K562 (cell line): ENCODE data around the gene CYP11A1. TPM values are rescaled to one million over a fixed set of nuclear protein-coding genes. Genes with fewer than 3 reads are reported as not detected.
"Not testable (repeated sequence)": the region's sequence is repeated elsewhere in the genome, so short reads cannot be mapped to it uniquely, and the experiment has no call there.

Experiments
- ATAC-seq: fragments of 200-7000 bp; cut with Tn5 transposase; 3 replicates; pipeline ENCODE4 v1.9.1; 2020; ENCODE audit warnings: moderate library complexity
- BruUV-seq: library from RNA; stranded (reverse); fragments of 400-500 nt; replicated peaks from 2 replicates; lab custom pipeline; 2021; lab: Mats Ljungman, UMichigan
- CTCF ChIA-PET: fragments of 300-600 bp; formaldehyde crosslinking; extraction: SDS; loops from one replicate; lab custom pipeline; 2021; ENCODE audit warnings: low intra/inter-chr PET ratio; lab: Yijun Ruan, JAX
- POLR2A ChIA-PET: fragments of 300-600, 350-650 bp; sonication (Branson Sonifier 250); formaldehyde crosslinking; extraction: SDS; loops from one replicate; lab custom pipeline; 2021; ENCODE audit warnings: antibody characterized with exemption, inconsistent platforms; lab: Yijun Ruan, JAX
- DNase-seq, 4 experiments: peaks; one replicate each; pipeline versions ENCODE4 v3.0.0 to v3.0.0-alpha.2; 2011 to 2018; ENCODE audit warnings: low spot score in 3 of 4, mixed read lengths in 3 of 4; ENCODE audit errors: extremely low read depth in 1 of 4
- FAIRE-seq: peaks from 2 replicates; lab custom pipeline; 2011; peaks lifted over from hg19 to GRCh38; lab: Jason Lieb, UNC
- H2AFZ ChIP-seq: 2 replicates; pipeline ENCODE4 v1.6.0; 2011; ENCODE audit warnings: low read depth, low read length, control low read depth, inconsistent platforms
- H3K27ac ChIP-seq: fragments of 200-600 bp; 3 replicates; pipeline ENCODE4 v1.8.0; 2011; ENCODE audit warnings: low read depth, mild to moderate bottlenecking, control low read depth, inconsistent platforms, low read length, moderate library complexity, mixed read lengths; ENCODE audit errors: extremely low read depth
- H3K27me3 ChIP-seq, 2 experiments: fragments of 300-600 bp in 1 of 2; 2 replicates in 1 of 2; 3 replicates in 1 of 2; pipeline versions ENCODE4 v1.6.0 to v1.8.0; 2011; ENCODE audit warnings: inconsistent platforms in 2 of 2, low read length in 2 of 2, mild to moderate bottlenecking in 1 of 2, mixed read lengths in 1 of 2, moderate library complexity in 1 of 2; ENCODE audit not compliant: control insufficient read depth in 2 of 2, insufficient read depth in 2 of 2
- H3K36me3 ChIP-seq: fragments of 300-600 bp; 3 replicates; pipeline ENCODE4 v1.8.0; 2011; ENCODE audit warnings: mild to moderate bottlenecking, low read length, inconsistent platforms; ENCODE audit not compliant: control insufficient read depth, insufficient read depth
- H3K4me1 ChIP-seq, 2 experiments: fragments of 200-600 bp in 1 of 2; replicated peaks in 1 of 2; 2 replicates in 1 of 2; 3 replicates in 1 of 2; pipeline versions ENCODE4 v1.5.1 to v1.8.0; 2011; ENCODE audit warnings: inconsistent platforms in 2 of 2, low read length in 2 of 2, mild to moderate bottlenecking in 1 of 2, mixed read lengths in 1 of 2, moderate library complexity in 1 of 2; ENCODE audit not compliant: control insufficient read depth in 2 of 2, insufficient read depth in 2 of 2
- H3K4me2 ChIP-seq: 2 replicates; pipeline ENCODE4 v1.6.1; 2011; ENCODE audit warnings: low read length, control low read depth, inconsistent platforms, mixed read lengths; ENCODE audit not compliant: insufficient read depth
- H3K4me3 ChIP-seq: fragments of 200-600 bp; sonication (generic), shearing (Covaris generic); 2 replicates; pipeline ENCODE4 v1.5.1; 2016; ENCODE audit warnings: control low read depth, inconsistent platforms
- H3K79me2 ChIP-seq: fragments of 200-600 bp; 3 replicates; pipeline ENCODE4 v1.8.0; 2011; ENCODE audit warnings: low read length, inconsistent platforms; ENCODE audit not compliant: control insufficient read depth, insufficient read depth
- H3K9ac ChIP-seq, 2 experiments: 2 replicates each; pipeline versions ENCODE4 v1.6.0 to v1.6.1; 2011; ENCODE audit warnings: low read depth in 2 of 2, low read length in 2 of 2, control low read depth in 1 of 2, inconsistent platforms in 1 of 2, mild to moderate bottlenecking in 1 of 2, mixed read lengths in 1 of 2; ENCODE audit not compliant: insufficient read depth in 1 of 2
- H3K9me1 ChIP-seq: one replicate; pipeline ENCODE4 v1.6.0; 2011; ENCODE audit warnings: inconsistent platforms, mild to moderate bottlenecking, low read length, moderate library complexity; ENCODE audit not compliant: control insufficient read depth, insufficient read depth
- H3K9me3 ChIP-seq: replicated peaks from 2 replicates; pipeline ENCODE4 v1.5.1; 2011; ENCODE audit warnings: low read depth, low read length, inconsistent platforms; ENCODE audit not compliant: control insufficient read depth, insufficient read depth
- H4K20me1 ChIP-seq: replicated peaks from 2 replicates; pipeline ENCODE4 v1.6.1; 2011; ENCODE audit warnings: low read length, inconsistent platforms, mixed read lengths; ENCODE audit not compliant: control insufficient read depth, insufficient read depth
- BACH1 ChIP-seq: fragments of 200-800 bp; sonication (Bioruptor generic); IDR thresholded peaks from 2 replicates; pipeline ENCODE4 v1.6.1; 2016; ENCODE audit warnings: missing genetic modification characterization, missing compliant biosample characterization
- CREB3 ChIP-seq: fragments of 450-650 bp; conservative IDR thresholded peaks from 2 replicates; pipeline ENCODE4 v1.6.1; 2016; ENCODE audit warnings: missing genetic modification characterization, low read depth, mild to moderate bottlenecking, missing compliant biosample characterization, moderate library complexity
- HDGF ChIP-seq: fragments of 450-650 bp; IDR thresholded peaks from 2 replicates; pipeline ENCODE4 v1.6.1; 2016
- HOMEZ ChIP-seq: fragments of 250-450 bp; sonication (Bioruptor Pico); IDR thresholded peaks from 2 replicates; pipeline ENCODE4 v1.4.0; 2020; ENCODE audit warnings: mild to moderate bottlenecking, moderate library complexity
- LARP7 ChIP-seq: fragments of 450-650 bp; IDR thresholded peaks from 2 replicates; pipeline ENCODE4 v1.6.1; 2016
- MEF2D ChIP-seq: conservative IDR thresholded peaks from 2 replicates; pipeline ENCODE4 v1.6.1; 2016; ENCODE audit warnings: low read depth, missing genetic modification characterization, missing compliant biosample characterization
- MYC ChIP-seq, 2 experiments: fragments of 250-450 bp in 1 of 2; sonication (Bioruptor Pico) in 1 of 2; IDR thresholded peaks; 2 replicates each; pipeline versions ENCODE4 v1.5.1 to v1.6.1; 2012 to 2021; ENCODE audit warnings: low read depth in 2 of 2, borderline replicate concordance in 1 of 2, improper control_type of control experiment in 1 of 2, low read length in 1 of 2, mild to moderate bottlenecking in 1 of 2, moderate library complexity in 1 of 2
- NFRKB ChIP-seq: fragments of 450-650 bp; IDR thresholded peaks from 2 replicates; pipeline ENCODE4 v1.6.1; 2016; ENCODE audit warnings: low read depth
- NR2C2 ChIP-seq, 2 experiments: fragments of 200-800 bp in 1 of 2; sonication (Bioruptor generic) in 1 of 2; sonication (generic) in 1 of 2; formaldehyde crosslinking in 1 of 2; IDR thresholded peaks; 2 replicates each; pipeline versions ENCODE4 v1.6.1 to v1.8.0; 2016 to 2022; ENCODE audit warnings: mild to moderate bottlenecking in 1 of 2, missing compliant biosample characterization in 1 of 2, missing genetic modification characterization in 1 of 2, missing genetic modification reagents in 1 of 2
- PTRF ChIP-seq: fragments of 450-650 bp; IDR thresholded peaks from 2 replicates; pipeline ENCODE4 v1.6.1; 2016; ENCODE audit warnings: mild to moderate bottlenecking, missing genetic modification characterization, missing compliant biosample characterization
- SMARCA5 ChIP-seq: fragments of 450-650 bp; IDR thresholded peaks from 2 replicates; pipeline ENCODE4 v1.6.1; 2016
- SP1 ChIP-seq: sonication (generic); formaldehyde crosslinking; IDR thresholded peaks from 2 replicates; pipeline ENCODE4 v1.8.1; 2022; ENCODE audit warnings: mild to moderate bottlenecking, missing genetic modification reagents
- TAF7 ChIP-seq: fragments of 450-650 bp; IDR thresholded peaks from 2 replicates; pipeline ENCODE4 v1.6.1; 2016; ENCODE audit warnings: missing genetic modification characterization, missing compliant biosample characterization
- ZNF165 ChIP-seq: fragments of 250-450 bp; sonication (Bioruptor Pico); IDR thresholded peaks from 2 replicates; pipeline ENCODE4 v1.4.0; 2020; ENCODE audit warnings: borderline replicate concordance
- ZNF583 ChIP-seq: fragments of 250-450 bp; sonication (Bioruptor Pico); IDR thresholded peaks from 2 replicates; pipeline ENCODE4 v1.4.0; 2020
- ZNF584 ChIP-seq: fragments of 200-800 bp; sonication (Bioruptor generic); IDR thresholded peaks from 2 replicates; pipeline ENCODE4 v1.6.1; 2016; ENCODE audit warnings: low read depth, mild to moderate bottlenecking, missing genetic modification characterization, missing compliant biosample characterization
- WGBS: fragments of 100-300 bp; shearing (Covaris generic); methylation state at CpG from one replicate; pipeline ENCODE4 v1.1.6; 2016; ENCODE audit warnings: low coverage, mixed read lengths; ENCODE audit not compliant: insufficient coverage; ENCODE audit errors: missing lambda C conversion rate; 5-methylcytosine and 5-hydroxymethylcytosine counted together
- in situ Hi-C: fragments of 300-500 bp; cut with MboI; formaldehyde crosslinking; loops from 4 replicates; pipeline ENCODE4 v1.15.0; 2018; ENCODE audit warnings: inconsistent platforms, mixed read lengths
- intact Hi-C: fragments of 100-400 bp; cut with micrococcal nuclease; formaldehyde crosslinking; loops from 2 replicates; pipeline ENCODE4 v1.14.2; 2022
- polyA plus RNA-seq, 8 experiments: library from polyadenylated mRNA; depleted of rRNA in 4 of 8; stranded (reverse) in 5 of 8; unstranded in 3 of 8; fragments of >200 nt; fragmentation: Nextera tagmentation in 2 of 8; fragmentation: Illumina TruSeq in 1 of 8; extraction: Ambion mirVana in 2 of 8; extraction: Trizol in 1 of 8; gene quantifications; 2 replicates each; pipeline versions ENCODE4 v1.2.1 to v1.2.3, GENCODE V29; 2011 to 2014; ENCODE audit warnings: inconsistent platforms in 1 of 8, missing spikeins in 1 of 8
- total RNA-seq, 7 experiments: library from RNA; depleted of rRNA in 6 of 7; stranded (reverse); fragments of >200 nt in 6 of 7; fragmentation: Illumina TruSeq in 2 of 7; extraction: Trizol in 2 of 7; gene quantifications; 2 replicates each; pipeline versions ENCODE4 v1.2.1 to v1.2.3, GENCODE V29; 2011 to 2021; ENCODE audit warnings: low replicate concordance in 1 of 7
- TF ChIP-seq, protein P1 (sequence below), 3 experiments: fragments of 200-800 bp in 1 of 3; sonication (Bioruptor generic) in 1 of 3; sonication (generic) in 1 of 3; formaldehyde crosslinking in 1 of 3; IDR thresholded peaks; 2 replicates each; pipeline versions ENCODE4 v1.6.1 to v1.8.0; 2016 to 2022; ENCODE audit warnings: mild to moderate bottlenecking in 2 of 3, missing compliant biosample characterization in 2 of 3, missing genetic modification characterization in 2 of 3, missing genetic modification reagents in 1 of 3

CYP11A1 gene
- total and polyA plus RNA-seq, 9 of the 15 experiments (the other 6 are each of a cell fraction or from before 2014, with no cell fraction given), result 0.06 to 0.24 (median 0.10) TPM; not detected in 4

DNA sequence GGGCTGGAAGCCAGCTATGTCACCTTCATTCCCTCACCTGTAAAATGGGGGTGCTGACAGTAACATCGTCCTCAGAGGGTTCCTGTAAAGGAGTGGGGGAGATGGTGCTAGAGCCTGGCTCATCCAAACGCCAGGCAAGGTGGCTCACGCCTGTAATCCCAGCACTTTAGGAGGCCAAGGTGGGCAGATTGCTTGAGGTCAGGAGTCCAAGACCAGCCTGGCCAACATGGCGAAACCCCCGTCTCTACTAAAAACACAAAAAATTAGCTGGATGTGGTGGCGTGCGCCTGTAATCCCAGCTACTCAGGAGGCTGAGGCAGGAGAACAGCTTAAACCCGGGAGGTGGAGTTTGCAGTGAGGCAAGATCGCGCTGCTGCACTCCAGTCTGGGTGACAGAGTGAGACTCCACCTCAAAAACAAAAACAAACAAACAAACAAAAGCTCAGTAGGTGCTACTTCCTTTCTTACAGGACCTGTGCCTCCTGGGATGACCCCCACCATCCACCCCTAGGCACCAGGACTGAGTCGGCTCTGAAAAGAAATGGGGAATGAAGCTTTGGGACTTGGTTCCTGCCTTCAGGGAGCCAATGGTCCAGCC, 22.7 kb upstream of the CYP11A1 start:
- POLR2A ChIA-PET, result interaction anchor here (0.5 to 1.9 kb wide), 5 partner anchors 16 to 381 kb away, joined by 3 to 4 read pairs (median 3); partner anchors contain the start of gene UBL7
- DNase-seq; H3K36me3 ChIP-seq; in situ Hi-C loops; FAIRE-seq; H4K20me1 ChIP-seq; H3K27me3 ChIP-seq; ATAC-seq; CTCF ChIA-PET; H3K9me3 ChIP-seq; intact Hi-C loops; H3K9me1 ChIP-seq; BruUV-seq; H3K4me3 ChIP-seq; H3K79me2 ChIP-seq; TF ChIP-seq NR2C2 (tag; IDR thresholded peaks at IDR 0.05); MYC (IDR thresholded peaks at IDR 0.05; ENCODE audit: low read depth, low read length): not testable (repeated sequence)
- Histone ChIP-seq H3K9ac (peak overlapping the region; percentile 52 to 69; a peak in 2 of 4 replicates), H2AFZ (peak overlapping the region; percentile 55), H3K4me2 (peak overlapping the region; percentile 60), H3K27ac (peak overlapping the region; percentile 85), H3K4me1 (peaks cover 62 to 87% of the 10 kb centered on the region in 2 experiments)
- 43% methylated on average over 11 of the region's 11 CpGs for WGBS
- TF ChIP-seq HOMEZ (CRISPR knock-in tag), result 0 out of 2 replicates have a peak, but pooled peaks have one; percentile 35
- 0 out of 2 replicates have a peak, but pooled peaks have one; percentile 16 for TF ChIP-seq NR2C2 (CRISPR knock-in tag; IDR thresholded peaks at IDR 0.05)
- TF ChIP-seq, protein P1, sequence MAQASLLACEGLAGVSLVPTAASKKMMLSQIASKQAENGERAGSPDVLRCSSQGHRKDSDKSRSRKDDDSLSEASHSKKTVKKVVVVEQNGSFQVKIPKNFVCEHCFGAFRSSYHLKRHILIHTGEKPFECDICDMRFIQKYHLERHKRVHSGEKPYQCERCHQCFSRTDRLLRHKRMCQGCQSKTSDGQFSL (CRISPR knock-in tag; IDR thresholded peaks at IDR 0.05), result not testable (repeated sequence)
- TF ChIP-seq, protein P1 (tag; IDR thresholded peaks at IDR 0.05), result peak in 1 of 2 experiments; percentile 7; a peak in 2 of 4 replicates
- TF ChIP-seq SP1 (CRISPR knock-in tag), result 0 out of 2 replicates have a peak, but pooled peaks have one; percentile 46
- peak; percentile 87; the same call in 1 of the 2 replicates for TF ChIP-seq ZNF165 (CRISPR knock-in tag)
- peak; percentile 20; the same call in 1 of the 2 replicates for TF ChIP-seq MYC (CRISPR knock-in tag; IDR thresholded peaks at IDR 0.05; ENCODE audit: borderline replicate concordance, low read depth)
- TF ChIP-seq CREB3 (tag), result peak; percentile 37
- TF ChIP-seq HDGF, result peak; percentile 78
- TF ChIP-seq BACH1 (tag), result peak; percentile 2; the same call in 1 of the 2 replicates
- 0 out of 2 replicates have a peak, but pooled peaks have one; percentile 9 for TF ChIP-seq ZNF584
- TF ChIP-seq SMARCA5, result 0 out of 2 replicates have a peak, but pooled peaks have one; percentile 63
- TF ChIP-seq TAF7 (tag), result peak; percentile 20; the same call in 1 of the 2 replicates
- TF ChIP-seq ZNF583 (CRISPR knock-in tag), result peak; percentile 9; the same call in 1 of the 2 replicates
- TF ChIP-seq NFRKB, result peak; percentile 53; the same call in 1 of the 2 replicates
- peak; percentile 77 for TF ChIP-seq LARP7
- TF ChIP-seq PTRF (tag), result peak; percentile 79; the same call in 1 of the 2 replicates
- 0 out of 2 replicates have a peak, but pooled peaks have one; percentile 2 for TF ChIP-seq MEF2D
